GM21526 (cell line): ENCODE results near the gene CDH23.

Experiments
- ATAC-seq: cut with Tn5 transposase; IDR thresholded peaks from one replicate; pipeline ENCODE4 v1.9.1; 2021; ENCODE audit warnings: moderate library complexity; ENCODE audit not compliant: unreplicated experiment, low FRiP score

The CDH23 gene

GRCh38 chr10:71479831-71480230, 83.1 kb downstream of the CDH23 start:
- no peak for ATAC-seq

GRCh38 chr10:71480662-71481061, 83.9 kb downstream of the CDH23 start:
- no peak for ATAC-seq

DNA sequence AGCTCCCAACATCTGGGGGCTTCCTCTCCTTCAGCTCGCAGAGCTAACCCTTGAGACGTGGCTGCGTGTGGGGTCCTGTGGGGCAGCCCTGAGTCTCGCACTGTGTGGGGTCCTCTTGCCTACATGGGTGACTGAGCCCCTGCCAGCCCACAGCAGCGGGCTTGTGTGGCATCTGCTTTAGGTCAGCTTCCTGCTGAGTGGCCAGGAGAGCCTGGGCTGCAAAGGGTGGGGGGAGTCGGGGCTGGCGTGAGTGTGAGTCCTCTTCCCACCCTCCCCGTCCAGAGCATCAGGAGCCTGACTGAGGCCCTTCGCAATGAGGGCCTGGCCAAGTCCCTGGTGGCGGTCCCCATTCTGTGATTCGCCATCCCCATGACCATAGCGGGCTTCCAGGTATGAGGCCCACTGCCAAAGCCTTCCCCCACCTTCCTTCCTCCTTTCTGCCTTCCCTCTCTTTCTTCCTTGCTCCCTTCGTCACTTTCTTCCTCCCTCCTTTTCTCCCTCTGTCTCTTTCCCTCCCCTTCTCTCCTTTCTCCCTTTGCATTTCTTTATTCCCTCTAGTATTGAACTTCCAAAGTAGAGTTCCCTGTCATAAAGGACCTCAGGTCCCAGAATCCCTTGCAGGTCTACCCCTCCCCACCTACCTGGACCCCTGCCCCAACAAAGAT, 85.2 kb downstream of the CDH23 start:
- ATAC-seq, result no peak

DNA sequence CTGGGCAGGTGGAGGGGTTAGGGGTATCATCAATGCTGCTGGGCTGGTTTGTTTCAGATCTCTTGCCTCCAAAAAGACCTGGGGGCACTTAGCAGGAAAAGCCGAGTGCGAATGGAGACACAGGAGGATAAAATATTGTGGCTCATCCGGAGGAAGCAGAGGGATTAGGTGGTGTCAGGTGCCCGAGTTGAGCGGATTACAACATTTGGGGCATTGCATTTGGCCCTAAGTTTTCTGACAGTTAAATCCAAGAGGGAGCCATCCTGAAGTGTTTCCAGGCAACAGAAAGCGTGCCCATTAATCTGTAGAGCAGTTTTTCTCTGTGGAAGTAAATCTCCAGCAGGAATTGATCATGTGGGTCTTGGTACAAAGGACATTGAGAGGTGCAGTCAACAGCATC, 85.9 kb downstream of the CDH23 start:
- no peak for ATAC-seq

DNA sequence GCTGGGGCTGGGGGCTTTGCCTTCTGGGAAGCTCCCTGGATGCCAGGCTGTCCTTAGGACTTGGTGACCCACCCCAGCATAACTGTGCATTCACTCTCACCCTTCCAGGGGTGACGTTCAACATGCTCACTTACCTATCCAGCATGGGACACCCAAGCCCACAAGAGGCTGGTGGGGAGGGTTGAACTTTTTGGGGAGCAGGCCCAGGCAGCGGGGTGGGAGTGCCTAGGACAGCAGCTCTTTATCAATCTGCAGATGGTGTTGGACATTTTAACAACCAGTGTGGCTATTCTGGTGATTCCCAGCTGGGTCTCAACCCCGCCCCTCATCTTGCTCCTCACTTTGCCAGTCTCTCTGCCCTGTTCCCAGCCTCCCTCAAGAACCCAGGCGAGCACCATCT, 86.4 kb downstream of the CDH23 start:
- ATAC-seq, result no peak

DNA sequence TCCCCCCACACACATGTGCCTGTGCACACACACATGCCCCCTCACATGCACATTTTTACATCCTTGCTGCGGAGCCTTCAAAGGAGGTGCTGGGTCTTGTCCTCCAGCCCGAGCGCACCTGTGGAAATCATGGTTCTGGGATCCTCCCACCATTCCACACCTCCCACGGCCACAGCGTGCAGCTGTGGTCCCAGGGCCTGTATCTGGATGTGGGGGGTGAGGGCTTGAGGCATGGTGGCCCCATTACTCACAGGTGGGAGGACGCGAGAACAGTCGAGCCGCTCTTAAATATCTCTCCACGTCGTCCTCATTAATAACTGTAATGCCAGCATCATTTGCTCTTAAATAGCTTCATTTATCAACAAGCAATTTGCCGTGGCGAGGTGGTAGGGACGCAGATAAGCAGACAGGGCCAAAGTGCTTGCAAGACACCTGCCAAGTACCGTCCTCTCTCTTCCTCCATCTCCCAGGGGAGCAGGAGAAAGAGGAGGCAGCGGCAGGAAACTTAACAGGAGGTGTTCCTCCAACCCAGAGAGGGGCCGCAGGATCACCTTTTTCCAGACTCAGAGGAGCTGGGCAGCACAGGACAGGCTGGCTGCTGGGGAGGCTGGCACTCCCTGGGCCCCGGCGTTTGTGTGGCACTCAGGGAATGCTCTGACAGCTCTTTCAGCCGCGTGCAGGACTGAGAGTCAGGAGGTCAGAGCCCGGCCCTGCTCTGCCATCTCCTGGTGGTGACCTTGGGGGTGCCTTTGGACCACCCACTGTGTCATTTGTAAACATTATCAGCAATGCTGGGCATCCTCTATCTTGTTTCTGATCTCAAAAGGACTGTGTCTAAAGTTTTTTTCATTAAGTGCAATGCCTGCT, 87.4 kb downstream of the CDH23 start:
- no peak for ATAC-seq

GRCh38 chr10:71486484-71487114, 89.9 kb downstream of the CDH23 start:
- ATAC-seq, result no peak

DNA sequence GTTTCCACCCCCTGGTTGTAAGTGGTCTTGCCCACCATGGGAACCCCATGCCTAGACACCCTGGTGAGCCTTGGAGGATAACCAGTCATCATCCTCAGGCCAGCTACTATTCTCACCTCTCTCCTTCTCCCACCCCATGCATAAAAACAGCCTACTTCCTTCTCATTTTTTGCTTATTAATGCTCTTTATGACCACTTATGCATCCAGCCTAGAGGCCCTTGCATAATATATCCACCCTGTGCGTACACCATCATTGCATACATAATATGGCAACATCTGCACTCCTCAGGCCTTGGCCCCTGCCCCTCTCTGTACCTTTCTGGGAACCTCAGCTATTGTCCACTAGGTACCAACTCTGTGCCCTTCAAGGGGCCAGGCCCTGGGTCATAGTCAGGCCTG, 91.0 kb downstream of the CDH23 start:
- no peak for ATAC-seq

DNA sequence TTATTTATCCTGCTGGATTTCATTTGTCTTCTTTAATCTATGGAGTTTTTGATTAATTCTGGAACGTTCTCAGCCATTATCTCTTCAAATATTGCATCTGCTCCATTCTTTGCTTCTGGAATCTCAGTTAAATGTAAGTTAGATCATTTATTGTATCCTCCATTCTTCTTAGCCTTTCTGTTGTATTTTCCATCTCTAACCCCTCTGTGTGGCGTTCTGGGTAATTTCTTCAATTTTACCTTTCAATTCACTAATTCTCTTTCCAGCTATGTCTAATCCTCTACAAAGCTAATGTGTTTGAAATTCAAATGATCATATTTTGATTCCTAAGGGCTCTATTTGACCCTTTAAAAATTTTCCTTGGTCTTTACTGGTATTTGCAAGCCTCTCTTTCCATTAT, 92.4 kb downstream of the CDH23 start:
- ATAC-seq, result no peak

- ATAC-seq, result no peak
These were observed 96.2 kb downstream of the CDH23 start for GRCh38 chr10:71492872-71493271.

DNA sequence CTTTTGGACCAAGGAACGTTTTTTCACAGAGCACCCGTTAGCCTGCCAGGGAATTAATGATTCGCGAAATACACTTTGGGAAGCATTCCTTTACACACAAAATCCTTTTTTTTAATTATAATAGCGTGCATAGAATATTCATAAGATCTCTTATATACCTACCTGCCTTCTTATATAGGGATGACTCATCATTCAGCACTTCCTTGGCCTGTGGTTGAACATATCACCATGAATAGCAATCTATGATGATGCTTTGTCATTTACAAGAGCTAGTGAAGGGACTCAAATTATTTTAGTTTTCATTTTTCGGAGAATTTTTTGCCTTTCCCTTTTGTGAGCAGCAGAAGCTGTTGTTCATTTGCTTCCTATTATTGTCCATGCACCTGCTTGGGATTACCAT, 97.0 kb downstream of the CDH23 start:
- no peak for ATAC-seq

- no peak for ATAC-seq
These were observed 97.8 kb downstream of the CDH23 start for GRCh38 chr10:71494476-71494875.

GRCh38 chr10:71494980-71495381, 98.3 kb downstream of the CDH23 start:
- ATAC-seq, result no peak

DNA sequence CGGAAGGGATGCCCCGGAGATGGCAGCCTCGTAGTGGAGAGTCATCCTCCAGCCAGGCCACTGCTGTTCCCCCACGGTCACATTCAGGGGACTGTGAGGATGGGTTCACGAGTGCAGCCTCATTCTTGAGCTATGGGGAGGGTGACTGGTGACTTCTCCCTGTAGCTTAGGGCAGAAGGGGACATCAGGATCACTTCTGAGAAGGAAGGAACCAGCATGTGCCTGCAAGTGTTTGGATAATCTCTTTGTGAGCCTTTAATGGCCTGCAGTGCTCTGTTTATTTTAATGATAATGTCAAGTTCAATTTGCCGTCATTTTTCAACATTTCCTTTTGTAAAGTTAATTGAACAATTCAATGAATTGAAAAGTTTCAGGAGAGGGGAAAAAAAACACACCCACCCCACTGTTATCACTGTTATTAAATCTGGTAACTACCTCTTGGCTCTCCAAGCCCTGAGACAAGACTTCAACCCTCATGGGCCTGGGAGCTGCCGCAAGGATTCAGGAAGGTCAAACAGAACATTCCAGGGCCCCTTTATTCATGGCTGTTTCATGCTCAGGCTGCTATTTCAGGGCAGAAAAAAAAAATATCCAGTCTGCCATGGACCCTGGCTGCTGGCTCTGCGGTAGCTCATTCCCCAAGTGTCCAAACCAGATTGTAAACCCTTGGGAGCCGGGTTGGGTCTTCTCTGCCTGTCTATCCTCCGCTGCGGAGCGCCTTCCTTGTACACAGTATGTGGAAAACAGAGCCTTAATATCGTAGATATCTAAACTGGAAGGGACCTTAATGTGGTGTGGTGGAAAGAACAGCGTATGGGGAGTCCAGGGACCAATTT, 100.4 kb downstream of the CDH23 start:
- no peak for ATAC-seq

DNA sequence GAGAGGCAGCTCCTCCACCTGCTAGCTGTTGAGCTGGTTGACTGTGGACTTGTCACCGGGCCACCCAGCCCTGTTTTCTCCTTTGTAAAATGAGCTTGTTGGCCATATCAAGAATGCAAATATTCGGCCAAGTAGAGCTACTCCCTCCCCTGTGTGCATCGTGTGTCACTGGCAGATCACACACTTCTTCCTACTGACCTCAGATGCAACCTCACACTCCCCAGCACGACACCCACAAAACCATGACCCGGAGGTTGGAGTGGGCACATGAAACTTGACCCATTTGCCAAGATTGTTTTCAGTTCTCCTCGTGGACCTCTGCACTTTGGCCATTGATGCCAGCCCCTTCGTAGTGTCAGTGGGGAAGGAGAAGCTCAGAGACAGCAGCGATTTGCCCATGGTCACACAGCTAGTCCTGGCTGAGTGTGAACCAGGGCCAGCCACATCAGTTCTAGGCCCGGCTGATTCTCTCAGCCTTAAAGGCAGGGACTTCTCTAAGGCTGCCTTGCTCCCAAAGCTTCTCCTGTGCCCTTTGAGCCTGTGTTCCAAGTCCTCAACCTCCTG, 101.1 kb downstream of the CDH23 start:
- no peak for ATAC-seq

DNA sequence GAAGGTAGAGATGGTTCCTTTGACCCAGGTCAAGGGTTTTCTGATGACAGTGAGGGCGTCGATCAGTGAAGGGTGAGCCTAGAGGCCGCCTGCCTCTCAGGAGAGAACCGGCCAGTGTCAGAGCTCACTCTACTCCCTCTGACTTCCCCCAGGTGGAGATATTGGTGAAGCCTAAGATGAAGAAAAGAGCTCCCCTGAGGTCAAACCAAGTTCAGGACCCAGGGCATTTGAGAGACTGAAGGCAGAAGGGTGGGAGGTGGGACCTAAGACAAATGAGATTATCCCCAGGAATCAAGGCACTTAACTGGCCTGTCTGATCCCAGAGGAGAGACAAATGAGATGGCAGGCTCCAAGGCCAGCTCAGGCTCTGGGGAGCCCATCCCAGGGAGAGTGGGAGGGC, 104.7 kb downstream of the CDH23 start:
- no peak for ATAC-seq

GRCh38 chr10:71502190-71502589, 105.5 kb downstream of the CDH23 start:
- no peak for ATAC-seq

DNA sequence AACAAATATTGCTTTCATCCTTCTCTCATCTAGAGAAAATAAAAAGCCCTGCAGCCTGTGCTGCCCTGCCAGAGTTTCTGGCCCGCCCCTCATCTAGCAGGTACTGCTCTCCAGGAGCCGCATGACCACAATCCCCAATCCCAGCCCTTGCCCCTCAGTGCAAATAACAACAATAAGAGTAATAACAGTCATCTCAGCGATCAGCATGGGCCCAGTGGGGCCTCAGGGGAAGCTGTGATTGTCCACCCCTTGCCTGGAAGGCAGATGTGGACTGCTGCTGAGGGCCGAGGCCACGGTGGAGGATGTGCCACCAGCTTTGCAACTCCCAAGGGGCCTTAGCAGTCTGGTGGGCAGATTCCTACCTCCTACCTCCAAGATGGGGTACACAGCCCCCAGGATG, 106.1 kb downstream of the CDH23 start:
- no peak for ATAC-seq

DNA sequence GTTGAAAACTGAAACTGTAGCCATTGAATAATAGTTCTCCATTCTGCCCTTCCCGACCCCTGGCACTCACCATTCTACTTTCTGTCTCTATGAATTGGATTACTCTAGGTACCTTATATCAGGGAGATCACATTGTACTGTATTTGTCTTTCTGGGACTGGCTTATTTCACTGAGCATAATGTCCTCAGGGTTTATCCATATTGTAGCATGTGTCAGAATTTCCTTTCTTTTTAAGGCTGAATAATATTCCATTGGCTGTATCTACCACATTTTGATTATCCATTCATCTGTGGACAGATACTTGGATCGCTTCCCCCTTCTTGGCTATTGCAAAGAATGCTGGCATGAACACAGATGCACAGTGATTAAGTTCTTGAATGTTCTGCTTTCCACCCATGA, 107.4 kb downstream of the CDH23 start:
- ATAC-seq, result no peak

DNA sequence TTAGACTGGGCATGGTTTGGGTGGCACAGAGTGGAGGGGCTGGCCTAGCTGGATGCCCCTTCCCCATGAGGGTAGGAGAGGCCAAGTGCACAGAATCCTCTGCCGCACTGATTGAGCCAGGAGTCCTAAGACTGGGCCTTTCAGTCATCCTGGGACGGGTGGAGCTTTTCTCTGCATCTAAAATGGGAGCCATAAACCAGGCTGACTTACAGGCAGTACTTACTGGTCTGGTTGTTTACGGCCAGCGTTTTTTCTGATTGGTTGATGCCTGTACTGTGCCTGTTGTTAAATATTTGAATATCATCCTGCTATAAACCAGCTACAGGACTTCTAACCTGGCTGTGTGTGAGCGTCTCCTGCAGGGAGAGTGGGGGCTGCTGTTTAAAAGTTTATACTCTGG, 107.8 kb downstream of the CDH23 start:
- ATAC-seq, result no peak
